GM18873 (cell line): ENCODE results near the gene ARPC4.
"Not testable (repeated sequence)": the region's sequence is repeated elsewhere in the genome, so short reads cannot be mapped to it uniquely, and the experiment has no call there.

Experiments
- ATAC-seq: cut with Tn5 transposase; IDR thresholded peaks from one replicate; pipeline ENCODE4 v1.9.1; 2021; ENCODE audit warnings: mild to moderate bottlenecking, moderate library complexity, moderate number of reproducible peaks; ENCODE audit not compliant: unreplicated experiment, low FRiP score

The ARPC4 gene

DNA sequence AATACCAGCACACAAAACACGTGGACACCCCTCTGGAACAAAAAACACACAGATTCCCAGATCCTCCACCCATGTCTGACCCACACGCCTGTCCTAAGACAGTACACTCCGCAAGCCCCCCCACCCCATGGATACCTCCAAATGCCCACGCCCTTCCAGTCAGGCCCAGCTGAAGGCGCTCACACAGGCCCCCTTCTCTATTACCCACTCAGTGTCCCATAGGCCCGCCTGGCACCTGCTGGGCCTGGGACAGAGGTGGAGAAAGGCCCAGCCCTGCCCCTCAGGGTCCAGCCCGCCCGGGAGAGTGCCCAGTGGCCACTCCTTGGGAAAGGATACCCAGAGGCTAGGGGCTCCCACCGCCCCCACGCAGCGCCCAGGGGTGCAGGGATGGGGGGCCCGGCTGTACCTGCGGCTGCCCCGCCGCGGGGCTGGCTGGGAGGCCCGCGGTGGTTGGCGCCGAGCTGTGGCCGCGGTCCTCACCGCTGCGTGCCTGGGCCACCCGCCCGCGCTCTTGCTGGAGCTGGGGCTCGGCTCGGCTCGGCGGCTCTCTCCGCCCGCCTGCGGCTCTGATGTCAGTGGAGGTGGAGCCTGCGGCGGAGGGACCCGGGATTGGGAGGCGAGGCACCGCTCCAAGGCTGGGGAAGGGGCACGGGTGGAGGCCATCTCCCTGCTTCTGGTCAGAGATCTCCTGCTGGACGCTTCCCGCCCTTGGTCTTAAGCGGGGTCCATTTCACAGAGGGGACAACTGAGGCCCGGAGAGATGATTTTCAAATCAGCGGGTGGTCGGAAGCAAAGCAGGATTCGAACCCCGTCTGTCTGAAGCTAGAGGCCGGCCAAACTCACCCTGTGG is 23.2 kb upstream of the ARPC4 start, which contains the start of gene CAMK1:
TSS of gene CAMK1 (minus strand) at position 522 of the 850 bp plus-strand sequence. CDS start 2,198 bp downstream, outside the sequence.
- ATAC-seq: no peak

GRCh38 chr3:9770276-9770812 is 22.5 kb upstream of the ARPC4 start:
- no peak for ATAC-seq

- not testable (repeated sequence) for ATAC-seq
Measured at GRCh38 chr3:9771007-9771406, 21.9 kb upstream of the ARPC4 start.

GRCh38 chr3:9776896-9777693 is 15.8 kb upstream of the ARPC4 start:
- ATAC-seq: no peak

DNA sequence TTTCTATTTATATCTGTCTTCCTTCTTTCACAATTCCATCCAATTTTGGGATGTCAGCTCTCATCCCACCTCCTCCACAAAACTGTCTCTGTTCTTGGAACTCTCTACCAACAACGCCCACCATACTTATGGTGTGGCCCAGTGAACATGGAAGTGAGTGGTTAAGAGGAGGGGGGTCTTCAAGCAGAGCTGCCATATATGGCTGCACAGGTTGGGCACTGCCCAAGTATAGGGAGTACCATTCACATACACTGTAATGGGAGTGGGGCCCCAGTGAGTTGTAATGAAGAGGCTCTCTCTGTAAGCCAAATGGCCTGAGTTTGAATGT is 15.2 kb upstream of the ARPC4 start:
- no peak for ATAC-seq

- ATAC-seq: no peak
Measured at GRCh38 chr3:9778143-9779074, 14.5 kb upstream of the ARPC4 start.

GRCh38 chr3:9779075-9779593 is 13.7 kb upstream of the ARPC4 start:
- no peak for ATAC-seq

- ATAC-seq: no peak
Measured at GRCh38 chr3:9779721-9780457, 13.0 kb upstream of the ARPC4 start.

GRCh38 chr3:9780458-9780812 is 12.4 kb upstream of the ARPC4 start:
- no peak for ATAC-seq

DNA sequence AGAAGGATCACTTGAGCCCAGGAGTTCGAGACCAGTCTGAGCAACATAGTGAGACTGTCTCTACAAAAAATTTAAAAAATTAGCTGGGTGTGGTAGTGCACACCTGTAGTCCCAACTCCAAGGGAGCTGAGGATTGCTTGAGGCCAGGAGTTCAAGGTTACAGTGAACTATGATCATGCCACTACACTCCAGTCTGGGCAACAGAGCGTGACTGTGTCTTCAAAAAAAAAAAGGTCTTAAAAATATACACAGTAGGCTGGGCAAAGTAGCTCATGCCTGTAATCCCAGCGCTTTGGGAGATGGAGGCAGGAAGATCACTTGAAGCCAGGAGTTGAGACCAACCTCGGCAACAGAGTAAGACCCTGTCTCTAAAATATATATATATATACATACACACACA is 12.0 kb upstream of the ARPC4 start:
- ATAC-seq: no peak

- no peak for ATAC-seq
Measured at GRCh38 chr3:9781551-9781950, 11.3 kb upstream of the ARPC4 start.

- ATAC-seq: no peak
Measured at GRCh38 chr3:9781978-9782603, 10.8 kb upstream of the ARPC4 start.

GRCh38 chr3:9782770-9783169 is 10.1 kb upstream of the ARPC4 start:
- ATAC-seq: no peak

DNA sequence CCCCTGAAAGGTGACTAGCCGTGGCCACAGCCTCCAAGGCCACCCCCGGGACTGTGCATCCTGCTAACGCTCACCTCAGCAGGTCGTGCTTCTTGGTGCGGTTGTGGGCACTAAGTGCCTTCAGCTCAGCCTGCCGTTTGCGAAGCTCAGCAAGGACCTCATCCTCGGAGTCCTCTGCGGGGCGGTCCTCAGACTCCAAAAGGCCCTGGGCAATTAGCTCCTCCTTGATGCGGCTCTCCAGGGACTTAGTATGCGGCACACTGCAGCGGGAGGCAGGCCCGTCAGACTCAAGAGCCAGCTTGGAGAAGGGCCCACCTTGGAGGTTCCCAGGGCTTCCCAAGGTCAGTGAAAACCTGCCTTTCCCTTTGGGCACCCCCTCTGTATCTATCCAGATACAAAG is 8.9 kb upstream of the ARPC4 start:
- no peak for ATAC-seq

DNA sequence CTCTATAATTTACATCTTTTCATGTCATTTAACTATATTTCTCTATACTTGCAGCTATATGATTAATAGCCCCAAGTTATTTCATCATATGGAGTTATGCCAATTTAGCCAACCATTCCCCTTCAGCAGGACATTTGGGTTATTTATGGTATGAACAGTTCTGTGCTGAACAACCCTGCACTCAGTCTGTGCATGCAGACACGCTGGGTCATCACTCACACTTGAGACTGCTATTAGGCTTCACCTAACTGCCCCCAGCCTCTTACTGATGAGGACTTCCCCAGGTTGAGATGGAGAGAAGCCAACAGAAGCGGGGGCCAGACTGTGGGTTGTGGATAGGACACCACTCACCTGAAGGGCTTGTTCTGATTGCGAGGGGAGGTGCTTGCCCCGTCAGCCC is 7.9 kb upstream of the ARPC4 start:
- no peak for ATAC-seq

DNA sequence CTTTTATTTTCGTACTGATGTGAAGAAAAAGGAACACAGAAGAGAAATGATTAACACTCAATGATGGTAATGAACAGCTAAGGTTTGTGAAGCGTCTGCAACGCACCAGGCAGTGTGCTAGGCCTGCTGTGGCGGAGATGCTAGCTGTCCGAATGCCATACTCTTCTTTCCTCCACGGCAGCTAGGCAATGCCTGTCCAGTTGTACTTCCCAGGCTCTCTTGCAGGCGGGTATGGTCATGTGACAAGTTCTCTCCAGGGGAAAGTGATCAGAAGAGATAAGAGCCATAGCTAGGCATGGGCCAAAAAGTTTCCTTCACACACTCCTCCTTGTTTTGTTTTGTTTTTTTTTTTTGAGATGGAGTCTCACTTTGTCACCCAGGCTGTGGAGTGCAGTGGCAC is 7.3 kb upstream of the ARPC4 start:
- ATAC-seq: no peak

GRCh38 chr3:9786209-9786739 is 6.6 kb upstream of the ARPC4 start:
- ATAC-seq: no peak

DNA sequence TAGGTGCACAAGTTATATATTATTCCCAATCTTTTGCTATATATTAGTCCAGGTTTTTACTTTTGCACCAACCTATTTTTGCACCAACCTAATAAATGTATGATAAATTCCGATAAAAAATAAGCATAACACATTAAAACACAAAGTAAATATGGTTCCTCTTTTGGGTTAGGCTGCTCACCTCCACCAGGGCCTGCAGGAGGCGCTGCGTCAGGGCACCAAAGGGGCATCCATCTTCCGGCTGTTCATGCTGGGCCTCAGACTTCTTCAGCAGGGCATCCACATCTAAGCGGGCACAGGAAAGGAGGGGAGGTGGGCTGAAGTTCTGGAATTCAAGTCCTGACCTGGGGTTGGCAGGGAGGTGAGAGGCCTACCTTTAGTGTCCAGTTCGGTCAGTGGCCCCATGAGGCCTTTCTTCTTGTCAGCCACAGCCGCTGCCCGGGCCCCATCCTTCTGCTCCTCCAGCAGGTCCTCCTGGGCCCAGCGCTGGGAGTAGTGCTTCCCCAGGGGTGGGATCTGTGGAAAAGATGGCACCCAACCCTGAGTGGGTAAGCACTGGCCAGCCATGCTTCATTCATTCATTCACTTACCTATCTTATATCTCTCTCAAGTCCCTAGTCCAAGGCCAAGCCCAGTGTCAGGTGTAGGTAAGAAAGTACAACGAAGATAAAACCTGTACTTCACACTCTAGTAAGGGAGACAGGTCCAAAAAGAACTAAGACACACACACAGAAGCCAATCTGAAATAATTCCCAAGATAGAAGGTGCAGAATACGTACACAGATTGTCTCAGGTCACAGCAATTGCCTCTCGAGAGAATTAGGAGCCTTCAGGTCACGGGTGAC is 5.8 kb upstream of the ARPC4 start:
- ATAC-seq: no peak
